ENCODE measurements around the gene KIF24.
"Not testable (repeated sequence)": the region's sequence is repeated elsewhere in the genome, so short reads cannot be mapped to it uniquely, and the experiment has no call there.

The KIF24 gene

GRCh38 chr9:34311499-34312185 is 17.4 kb downstream of the KIF24 start:
- no peak for TF ChIP-seq CTCF (IDR thresholded peaks at IDR 0.05)
- TF ChIP-seq ZFX (IDR thresholded peaks at IDR 0.05; ENCODE audit: borderline replicate concordance): no peak
- no peak overlapping the region for H3K27ac ChIP-seq

- no peak for TF ChIP-seq CTCF (IDR thresholded peaks at IDR 0.05)
- no peak for TF ChIP-seq ZFX (IDR thresholded peaks at IDR 0.05; ENCODE audit: borderline replicate concordance)
- H3K27ac ChIP-seq: no peak overlapping the region
Observed at GRCh38 chr9:34310215-34310614, 18.9 kb downstream of the KIF24 start.

- H3K27ac ChIP-seq: not testable (repeated sequence)
Observed at GRCh38 chr9:34308316-34308715, 20.8 kb downstream of the KIF24 start.

- H3K27ac ChIP-seq: not testable (repeated sequence)
Observed at GRCh38 chr9:34301064-34301463, 28.0 kb downstream of the KIF24 start.

GRCh38 chr9:34292552-34292951 is 36.5 kb downstream of the KIF24 start:
- no peak for TF ChIP-seq CTCF (IDR thresholded peaks at IDR 0.05)
- no peak for TF ChIP-seq ZFX (IDR thresholded peaks at IDR 0.05; ENCODE audit: borderline replicate concordance)
- no peak overlapping the region for H3K27ac ChIP-seq

- H3K27ac ChIP-seq: no peak overlapping the region
- no peak for TF ChIP-seq CTCF (IDR thresholded peaks at IDR 0.05)
- TF ChIP-seq ZFX (IDR thresholded peaks at IDR 0.05; ENCODE audit: borderline replicate concordance): no peak
Observed at GRCh38 chr9:34291423-34291822, 37.6 kb downstream of the KIF24 start.

GRCh38 chr9:34291023-34291422 is 38.0 kb downstream of the KIF24 start:
- TF ChIP-seq CTCF (IDR thresholded peaks at IDR 0.05) (no peak), ZFX (IDR thresholded peaks at IDR 0.05; ENCODE audit: borderline replicate concordance) (no peak)
- no peak overlapping the region for H3K27ac ChIP-seq

- TF ChIP-seq ZFX (IDR thresholded peaks at IDR 0.05; ENCODE audit: borderline replicate concordance): no peak
- no peak for TF ChIP-seq CTCF (IDR thresholded peaks at IDR 0.05)
- H3K27ac ChIP-seq: no peak overlapping the region
Observed at GRCh38 chr9:34289159-34289558, 39.9 kb downstream of the KIF24 start.

Data from 22Rv1 (cell line).